ENCODE measurements around the gene STARD3.

Gene STARD3

DNA sequence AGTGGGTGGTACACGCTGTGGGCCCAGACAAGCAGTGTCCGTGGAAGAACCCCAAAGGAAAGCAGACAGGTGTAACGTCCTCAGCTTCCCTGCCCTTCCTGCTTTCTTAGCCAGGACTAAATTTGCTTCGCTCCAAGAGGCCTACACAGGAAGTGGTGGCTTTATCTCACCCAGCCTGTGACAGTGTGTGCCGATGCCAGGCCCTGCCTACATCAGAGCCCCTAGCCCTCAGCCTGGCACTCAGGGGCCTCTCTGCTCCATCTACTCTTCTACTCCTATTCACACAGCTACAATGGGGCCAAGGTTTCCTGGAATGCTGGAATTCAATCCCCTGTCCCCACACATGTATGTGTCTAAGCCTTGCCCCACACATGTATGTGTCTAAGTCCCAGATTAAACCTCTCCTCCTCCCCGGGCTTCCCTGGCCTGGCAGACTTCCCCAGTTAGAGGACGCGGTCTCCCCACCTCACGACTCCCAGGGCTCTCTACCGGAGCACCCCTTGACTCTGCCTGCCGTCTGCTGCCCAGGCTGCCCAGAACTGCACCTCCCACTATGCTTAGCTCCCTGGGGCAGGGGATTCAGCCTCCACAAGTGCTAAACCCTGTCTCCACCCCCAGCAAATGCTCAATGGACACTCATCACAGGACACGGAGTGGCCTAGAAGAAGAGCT, 42.7 kb downstream of the STARD3 start:
- no peak for DNase-seq (ENCODE audit: low spot score)
- TF ChIP-seq, protein P1, sequence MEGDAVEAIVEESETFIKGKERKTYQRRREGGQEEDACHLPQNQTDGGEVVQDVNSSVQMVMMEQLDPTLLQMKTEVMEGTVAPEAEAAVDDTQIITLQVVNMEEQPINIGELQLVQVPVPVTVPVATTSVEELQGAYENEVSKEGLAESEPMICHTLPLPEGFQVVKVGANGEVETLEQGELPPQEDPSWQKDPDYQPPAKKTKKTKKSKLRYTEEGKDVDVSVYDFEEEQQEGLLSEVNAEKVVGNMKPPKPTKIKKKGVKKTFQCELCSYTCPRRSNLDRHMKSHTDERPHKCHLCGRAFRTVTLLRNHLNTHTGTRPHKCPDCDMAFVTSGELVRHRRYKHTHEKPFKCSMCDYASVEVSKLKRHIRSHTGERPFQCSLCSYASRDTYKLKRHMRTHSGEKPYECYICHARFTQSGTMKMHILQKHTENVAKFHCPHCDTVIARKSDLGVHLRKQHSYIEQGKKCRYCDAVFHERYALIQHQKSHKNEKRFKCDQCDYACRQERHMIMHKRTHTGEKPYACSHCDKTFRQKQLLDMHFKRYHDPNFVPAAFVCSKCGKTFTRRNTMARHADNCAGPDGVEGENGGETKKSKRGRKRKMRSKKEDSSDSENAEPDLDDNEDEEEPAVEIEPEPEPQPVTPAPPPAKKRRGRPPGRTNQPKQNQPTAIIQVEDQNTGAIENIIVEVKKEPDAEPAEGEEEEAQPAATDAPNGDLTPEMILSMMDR (IDR thresholded peaks at IDR 0.05; ENCODE audit: extremely low read depth, missing control alignments) = no peak

DNA sequence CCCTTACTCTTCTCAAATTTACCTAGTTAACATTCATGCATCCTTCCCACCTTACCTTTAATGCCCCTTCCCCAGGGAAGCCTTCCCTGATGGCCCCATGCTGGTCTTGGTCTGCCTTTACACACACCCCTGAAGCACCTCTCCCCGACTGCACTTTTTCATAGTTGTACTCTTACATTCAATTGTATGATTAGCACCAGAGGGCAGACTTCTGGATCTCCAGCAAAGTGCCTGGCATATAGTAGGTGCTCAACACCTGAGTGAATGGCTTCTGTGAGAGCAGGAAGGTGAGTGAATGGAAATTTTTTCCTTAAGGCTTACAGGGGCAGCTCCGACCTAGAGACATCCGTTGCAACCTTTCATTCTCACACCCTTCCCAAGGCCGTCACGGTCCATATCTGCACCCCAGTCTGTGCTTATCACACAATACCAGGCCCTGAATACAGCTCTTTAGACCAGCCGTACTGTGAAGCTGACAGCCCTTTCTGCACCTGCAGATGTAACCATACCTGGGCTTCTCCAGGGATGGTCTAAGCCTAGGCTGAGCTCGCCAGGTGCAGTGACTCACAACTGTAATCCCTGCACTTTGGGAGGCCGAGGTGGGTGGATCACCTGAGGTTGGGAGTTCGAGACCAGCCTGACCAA, 46.5 kb downstream of the STARD3 start:
- no peak for DNase-seq (ENCODE audit: low spot score)

GRCh38 chr17:39684369-39685192, 47.6 kb downstream of the STARD3 start:
- TF ChIP-seq, protein P1 (IDR thresholded peaks at IDR 0.05; ENCODE audit: extremely low read depth, missing control alignments) = no peak
- no peak for DNase-seq (ENCODE audit: low spot score)

More for the DNA sequence above, 46.5 kb downstream of the STARD3 start:
- TF ChIP-seq, protein P1 (IDR thresholded peaks at IDR 0.05; ENCODE audit: extremely low read depth, missing control alignments) = no peak

- TF ChIP-seq, protein P1 (IDR thresholded peaks at IDR 0.05; ENCODE audit: extremely low read depth, missing control alignments) = no peak
Observed at GRCh38 chr17:39687101-39687545, 50.2 kb downstream of the STARD3 start.

GRCh38 chr17:39687546-39688474, 50.9 kb downstream of the STARD3 start, which contains the start of gene PGAP3:
Gene PGAP3 (minus strand): TSS chr17:39688057. CDS start chr17:39688014, 43 bp downstream.
- TF ChIP-seq, protein P1 (IDR thresholded peaks at IDR 0.05; ENCODE audit: extremely low read depth, missing control alignments) = no peak
- DNase-seq (ENCODE audit: low spot score) = peak; percentile 94

More at GRCh38 chr17:39687101-39687545, 50.2 kb downstream of the STARD3 start:
- no peak for DNase-seq (ENCODE audit: low spot score)

DNA sequence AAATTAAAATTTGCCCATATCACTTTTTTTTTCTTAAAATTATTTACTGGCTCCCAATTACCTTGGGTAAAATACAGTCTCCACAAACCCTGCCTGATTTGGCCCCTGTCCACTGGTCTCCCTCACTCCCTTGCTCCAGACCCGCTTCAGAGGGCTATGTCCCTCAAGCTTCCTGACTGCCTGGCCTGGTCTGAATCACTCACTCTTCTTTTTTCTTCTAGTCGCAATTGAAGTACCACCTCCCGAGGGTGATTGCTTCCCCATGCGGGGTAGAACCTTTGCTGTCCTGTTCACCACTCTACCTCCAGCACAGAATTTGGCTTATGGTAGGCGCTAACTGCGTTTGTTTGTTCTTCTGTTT, 51.5 kb downstream of the STARD3 start:
- DNase-seq (ENCODE audit: low spot score) = no peak
- TF ChIP-seq, protein P1 (IDR thresholded peaks at IDR 0.05; ENCODE audit: extremely low read depth, missing control alignments) = no peak
